Muscle of leg (tissue), 11 donors: ENCODE data around the gene NAT14. TPM values are rescaled to one million over a fixed set of nuclear protein-coding genes. Genes with fewer than 3 reads are reported as not detected.

Experiments used
- DNase-seq: peaks from one replicate; pipeline ENCODE4 v3.0.0; 2013
- H3K27ac ChIP-seq: one replicate; pipeline ENCODE4 v1.5.1; 2013; ENCODE audit warnings: mild to moderate bottlenecking, low read length, control low read depth
- H3K27me3 ChIP-seq: one replicate; pipeline ENCODE4 v1.6.1; 2013; ENCODE audit warnings: low read length; ENCODE audit not compliant: control insufficient read depth, insufficient read depth
- H3K36me3 ChIP-seq: one replicate; pipeline ENCODE4 v1.6.1; 2013; ENCODE audit warnings: low read length; ENCODE audit not compliant: control insufficient read depth, insufficient read depth
- H3K4me1 ChIP-seq: one replicate; pipeline ENCODE4 v1.6.1; 2013; ENCODE audit warnings: low read length; ENCODE audit not compliant: control insufficient read depth, insufficient read depth
- H3K4me3 ChIP-seq: one replicate; pipeline ENCODE4 v1.5.1; 2013; ENCODE audit warnings: low read length, control low read depth
- H3K9me3 ChIP-seq: replicated peaks from 2 replicates; pipeline ENCODE4 v1.6.1; 2013; ENCODE audit warnings: low read depth, low read length; ENCODE audit not compliant: control insufficient read depth
- WGBS: methylation state at CpG from one replicate; pipeline ENCODE4 v1.1.5; 2013; ENCODE audit warnings: missing lambda C conversion rate; ENCODE audit not compliant: insufficient coverage; 5-methylcytosine and 5-hydroxymethylcytosine counted together
- polyA plus RNA-seq, 8 donors: library from polyadenylated mRNA; unstranded; fragments of 120-200 nt; gene quantifications; one replicate each; pipeline versions ENCODE4 v1.2.1 to v1.2.3, GENCODE V29; 2013; ENCODE audit warnings: inconsistent platforms in 1 of 8, low replicate concordance in 1 of 8; ENCODE audit not compliant: insufficient read length in 8 of 8, insufficient read depth in 1 of 8
- total RNA-seq: library from RNA; stranded (reverse); fragments of 120-200 nt; gene quantifications from one replicate; pipeline ENCODE4 v1.2.4, GENCODE V29; 2013

NAT14 gene
- total and polyA plus RNA-seq, 9 donors: 23.5 to 44.1 (median 30.0) TPM

GRCh38 chr19:55461259-55461973 is 23.6 kb upstream of the NAT14 start, which contains the start of gene ISOC2:
Gene ISOC2, minus strand, starts transcription at chr19:55461642. Its CDS starts 5,156 bp downstream, at chr19:55456486.
- H3K4me3 ChIP-seq: peak within 1 kb of the TSS; percentile 85
- peaks cover 23% of the 10 kb centered on the region for H3K4me1 ChIP-seq
- no peaks in the 10 kb centered on the region for H3K27me3 ChIP-seq
- H3K9me3 ChIP-seq: no peaks in the 10 kb centered on the region
- H3K27ac ChIP-seq: peak within 1 kb of the TSS; percentile 98
- DNase-seq: peak; percentile 100
- peaks cover under 1% of the 10 kb centered on the region for H3K36me3 ChIP-seq
- WGBS: under 1% methylated on average over 54 of the region's 54 CpGs

GRCh38 chr19:55461974-55462626 is 22.9 kb upstream of the NAT14 start:
- WGBS: 11% methylated on average over 18 of the region's 27 CpGs
- no peaks in the 10 kb centered on the region for H3K9me3 ChIP-seq
- no peaks in the 10 kb centered on the region for H3K36me3 ChIP-seq
- no peaks in the 10 kb centered on the region for H3K27me3 ChIP-seq
- peak overlapping the region; percentile 33 for H3K4me3 ChIP-seq
- DNase-seq: peak; percentile 75
- H3K4me1 ChIP-seq: peaks cover 23% of the 10 kb centered on the region
- H3K27ac ChIP-seq: peak overlapping the region; percentile 69

DNA sequence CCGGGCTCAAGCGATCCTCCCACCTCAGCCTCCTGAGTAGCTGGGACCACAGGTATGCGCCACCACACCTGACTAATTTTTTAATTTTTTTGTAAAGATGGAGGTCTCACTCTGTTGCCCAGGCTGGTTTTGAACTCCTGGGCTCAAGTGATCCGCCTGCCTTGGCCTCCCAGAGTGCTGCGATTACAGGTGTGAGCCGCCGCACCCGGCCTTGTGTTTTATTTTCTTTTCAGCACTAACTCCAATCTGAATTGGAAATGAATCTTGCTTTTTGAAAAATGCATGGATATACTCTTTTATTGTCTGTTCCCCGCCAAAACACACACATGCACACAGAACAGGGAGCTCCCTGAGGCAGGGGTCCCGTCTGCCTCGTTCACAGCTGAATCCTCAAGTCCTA is 22.3 kb upstream of the NAT14 start:
- H3K4me3 ChIP-seq: no peak overlapping the region
- WGBS: 80% methylated on average over 1 of the region's 11 CpGs
- no peak for DNase-seq
- peaks cover 27% of the 10 kb centered on the region for H3K4me1 ChIP-seq
- H3K9me3 ChIP-seq: no peaks in the 10 kb centered on the region
- no peaks in the 10 kb centered on the region for H3K36me3 ChIP-seq
- H3K27ac ChIP-seq: no peak overlapping the region
- H3K27me3 ChIP-seq: no peaks in the 10 kb centered on the region

DNA sequence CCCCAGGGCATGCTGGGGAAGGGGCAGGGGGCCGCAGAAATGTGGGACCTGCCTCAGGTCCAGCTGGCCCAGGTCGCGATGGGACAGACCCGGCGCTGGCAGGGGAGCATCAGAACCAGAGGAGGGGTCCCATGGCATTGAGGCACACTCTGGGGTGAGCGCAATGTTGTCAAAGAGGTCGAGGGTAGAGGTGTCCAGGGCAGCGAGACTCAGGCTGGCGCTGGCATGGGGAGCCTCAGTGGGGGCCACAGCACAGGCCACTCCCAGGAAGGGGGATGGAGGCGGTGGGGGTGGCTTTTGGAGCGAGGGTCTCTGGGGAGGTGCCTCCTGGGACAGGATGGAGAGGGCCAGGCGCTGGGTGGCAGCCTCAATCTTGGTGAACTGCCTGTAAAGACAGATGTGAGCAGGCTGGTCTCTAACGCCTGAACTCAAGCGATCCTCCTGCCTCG is 21.4 kb upstream of the NAT14 start:
- DNase-seq: no peak

GRCh38 chr19:55464039-55464661 is 20.8 kb upstream of the NAT14 start:
- Histone ChIP-seq H3K4me3 (no peak overlapping the region), H3K27ac (no peak overlapping the region), H3K27me3 (no peaks in the 10 kb centered on the region), H3K9me3 (no peaks in the 10 kb centered on the region), H3K4me1 (peaks cover 31% of the 10 kb centered on the region), H3K36me3 (no peaks in the 10 kb centered on the region)
- 81% methylated on average over 16 of the region's 23 CpGs for WGBS
- DNase-seq: no peak

More for the DNA sequence above, 21.4 kb upstream of the NAT14 start:
- H3K36me3 ChIP-seq: no peaks in the 10 kb centered on the region
- no peak overlapping the region for H3K4me3 ChIP-seq
- WGBS: 77% methylated on average over 14 of the region's 15 CpGs
- no peaks in the 10 kb centered on the region for H3K9me3 ChIP-seq
- H3K4me1 ChIP-seq: peaks cover 31% of the 10 kb centered on the region
- no peaks in the 10 kb centered on the region for H3K27me3 ChIP-seq
- H3K27ac ChIP-seq: no peak overlapping the region

- no peak within 1 kb of the TSS for H3K4me3 ChIP-seq
These were observed 20.3 kb upstream of the NAT14 start, which contains the start of gene C19orf85 for GRCh38 chr19:55464662-55465054. Gene C19orf85, minus strand, starts transcription at chr19:55464751. Its CDS starts 197 bp downstream, at chr19:55464554.

DNA sequence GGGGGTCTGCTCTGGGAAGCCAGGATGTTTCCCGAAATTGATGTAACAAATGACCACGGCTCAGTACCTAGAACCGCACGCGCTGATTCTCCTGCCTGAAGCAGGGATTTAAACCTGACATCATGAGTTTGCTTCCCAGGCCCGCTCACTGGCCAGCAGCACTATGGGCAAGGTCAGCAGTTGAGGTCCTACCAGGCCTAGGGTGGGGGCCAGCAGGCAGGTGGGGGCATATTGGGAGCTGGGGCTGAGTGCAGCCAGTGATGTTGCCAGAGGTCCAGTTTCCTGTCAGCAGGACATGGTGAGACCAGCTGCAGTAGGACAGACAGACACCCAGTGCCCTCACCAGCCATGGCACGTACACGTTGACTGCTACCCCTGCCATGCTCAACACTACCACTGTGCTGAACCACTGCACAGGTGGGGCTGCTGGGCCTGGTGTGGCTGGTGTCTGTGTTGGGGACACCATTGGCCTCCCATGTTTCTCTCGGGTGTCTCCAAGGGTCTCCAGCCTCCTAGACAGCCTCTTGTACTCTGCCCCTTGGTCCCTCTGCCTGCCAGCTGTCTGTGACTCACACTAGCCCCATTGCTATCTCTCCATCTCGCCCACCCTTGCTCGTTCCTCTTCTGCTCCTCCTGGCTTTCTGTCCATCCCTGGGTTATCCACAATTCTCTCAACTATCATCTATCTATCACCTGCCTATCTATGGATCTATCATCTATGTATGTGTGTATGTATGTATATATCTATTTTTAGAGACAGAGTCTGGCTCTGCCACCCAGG is 19.3 kb upstream of the NAT14 start:
- no peak overlapping the region for H3K4me3 ChIP-seq
- no peaks in the 10 kb centered on the region for H3K9me3 ChIP-seq
- no peak for DNase-seq
- 79% methylated on average over 7 of the region's 11 CpGs for WGBS
- no peak overlapping the region for H3K27ac ChIP-seq
- H3K27me3 ChIP-seq: no peaks in the 10 kb centered on the region
- no peaks in the 10 kb centered on the region for H3K36me3 ChIP-seq
- peaks cover 22% of the 10 kb centered on the region for H3K4me1 ChIP-seq

More at GRCh38 chr19:55464662-55465054, 20.3 kb upstream of the NAT14 start, which contains the start of gene C19orf85:
- Histone ChIP-seq H3K9me3 (no peaks in the 10 kb centered on the region), H3K27ac (no peak within 1 kb of the TSS), H3K4me1 (peaks cover 29% of the 10 kb centered on the region), H3K36me3 (no peaks in the 10 kb centered on the region), H3K27me3 (no peaks in the 10 kb centered on the region)
- no peak for DNase-seq
- WGBS: 78% methylated on average over 3 of the region's 14 CpGs

DNA sequence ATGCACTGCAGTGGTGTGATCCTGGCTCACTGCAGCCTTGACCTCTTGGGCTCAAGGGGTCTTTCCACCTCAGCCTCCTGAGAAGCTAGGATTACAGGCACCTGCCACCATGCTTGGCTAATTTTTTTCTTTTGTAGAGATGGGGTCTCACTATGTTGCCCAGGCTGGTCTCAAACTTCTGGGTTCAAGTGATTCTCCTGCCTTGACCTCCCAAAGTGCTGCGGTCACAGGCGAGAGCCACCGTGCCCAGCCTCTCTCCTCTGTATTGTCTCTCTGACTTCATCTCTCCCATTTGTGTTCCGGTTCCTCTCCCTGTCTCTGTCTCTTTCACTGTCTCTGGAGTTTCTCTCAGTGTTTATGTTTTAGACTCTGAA is 18.8 kb upstream of the NAT14 start:
- peaks cover 17% of the 10 kb centered on the region for H3K4me1 ChIP-seq
- no peaks in the 10 kb centered on the region for H3K9me3 ChIP-seq
- peak overlapping the region; percentile 42 for H3K27ac ChIP-seq
- H3K4me3 ChIP-seq: no peak overlapping the region
- no peak for DNase-seq
- no peaks in the 10 kb centered on the region for H3K27me3 ChIP-seq
- H3K36me3 ChIP-seq: no peaks in the 10 kb centered on the region
- WGBS: 83% methylated on average over 3 of the region's 4 CpGs

DNA sequence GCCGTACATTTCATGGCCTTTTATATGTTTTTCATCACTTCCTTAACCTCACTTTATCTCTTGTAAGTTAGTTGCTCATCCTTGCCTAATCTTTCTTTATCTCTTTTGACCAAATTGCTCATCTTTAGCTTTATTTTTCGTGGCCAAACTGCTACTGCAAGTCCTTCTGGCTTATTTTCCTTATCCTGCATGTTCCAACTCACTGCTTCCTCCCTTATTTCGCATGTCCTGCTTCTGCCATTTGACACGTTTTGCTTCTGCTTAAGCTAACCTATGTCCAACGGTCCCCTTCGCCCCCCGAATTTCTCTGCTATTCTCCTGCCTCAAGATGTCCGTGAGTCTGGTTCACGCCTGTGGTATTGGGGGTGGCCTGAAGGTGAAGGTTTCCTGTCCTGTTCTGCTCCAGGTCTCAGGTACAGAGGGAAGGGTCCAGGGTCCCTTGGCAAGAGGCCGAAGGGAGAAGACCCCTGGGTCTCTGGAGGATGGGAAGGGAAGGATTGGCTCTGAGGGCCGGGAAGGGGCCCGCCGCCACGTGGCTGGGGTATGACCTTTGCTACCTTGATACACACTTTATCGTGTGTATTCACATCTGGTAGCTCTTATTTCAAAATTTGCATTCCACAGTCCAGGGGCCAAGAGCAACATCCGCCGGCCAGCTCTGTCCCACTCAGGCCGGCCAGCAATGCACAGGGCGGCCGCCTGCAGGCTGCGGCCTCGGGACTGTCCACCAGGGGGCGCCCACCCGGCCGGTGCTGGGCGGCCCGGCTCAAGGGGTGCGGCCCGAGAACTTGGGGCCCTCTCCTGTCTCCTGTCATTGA is 17.5 kb upstream of the NAT14 start:
- no peaks in the 10 kb centered on the region for H3K36me3 ChIP-seq
- WGBS: 20% methylated on average over 20 of the region's 29 CpGs
- peak; percentile 85 for DNase-seq
- no peak overlapping the region for H3K27ac ChIP-seq
- no peak overlapping the region for H3K4me3 ChIP-seq
- no peaks in the 10 kb centered on the region for H3K9me3 ChIP-seq
- no peaks in the 10 kb centered on the region for H3K27me3 ChIP-seq
- H3K4me1 ChIP-seq: peaks cover 9% of the 10 kb centered on the region
